ENCODE measurements around the gene CDK19.

Gene CDK19

DNA sequence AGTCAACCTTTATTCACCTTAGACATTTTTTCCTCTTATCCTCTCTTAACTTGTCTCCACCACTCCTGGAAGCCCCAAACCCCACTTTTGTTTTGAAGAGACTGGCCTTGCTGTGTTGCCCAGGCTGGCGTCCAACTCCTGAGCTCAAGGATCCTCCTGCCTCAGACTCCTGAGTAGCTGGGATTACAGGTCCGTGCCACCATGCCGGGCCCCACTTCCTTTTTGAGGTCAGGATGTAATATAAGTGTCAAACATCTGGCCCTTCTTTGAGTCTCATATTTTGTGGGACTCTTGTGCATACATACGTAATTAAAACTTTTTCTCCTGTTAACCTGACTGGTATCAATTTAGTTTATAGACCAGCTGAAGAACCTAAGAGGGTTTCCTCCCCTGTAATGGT is 1.4 kb upstream of the CDK19 start:
- TF ChIP-seq SUZ12 (IDR thresholded peaks at IDR 0.05) (no peak), TARDBP (IDR thresholded peaks at IDR 0.05) (no peak), ARNT (IDR thresholded peaks at IDR 0.05) (no peak), FOXA1 (IDR thresholded peaks at IDR 0.05) (no peak), HDGF (IDR thresholded peaks at IDR 0.05; ENCODE audit: borderline replicate concordance) (no peak), LEF1 (IDR thresholded peaks at IDR 0.05; ENCODE audit: borderline replicate concordance) (no peak), CTBP1 (IDR thresholded peaks at IDR 0.05; ENCODE audit: borderline replicate concordance) (no peak), ELF4 (IDR thresholded peaks at IDR 0.05) (no peak), NFRKB (IDR thresholded peaks at IDR 0.05) (no peak), BHLHE40 (IDR thresholded peaks at IDR 0.05; ENCODE audit: borderline replicate concordance) (no peak), L3MBTL2 (conservative IDR thresholded peaks at IDR 0.05) (no peak), SP1 (IDR thresholded peaks at IDR 0.05) (no peak), FOXM1 (IDR thresholded peaks at IDR 0.05; ENCODE audit: borderline replicate concordance) (no peak), FOXK2 (IDR thresholded peaks at IDR 0.05) (no peak), ZNF384 (IDR thresholded peaks at IDR 0.05) (no peak)
- TF ChIP-seq, protein P1, sequence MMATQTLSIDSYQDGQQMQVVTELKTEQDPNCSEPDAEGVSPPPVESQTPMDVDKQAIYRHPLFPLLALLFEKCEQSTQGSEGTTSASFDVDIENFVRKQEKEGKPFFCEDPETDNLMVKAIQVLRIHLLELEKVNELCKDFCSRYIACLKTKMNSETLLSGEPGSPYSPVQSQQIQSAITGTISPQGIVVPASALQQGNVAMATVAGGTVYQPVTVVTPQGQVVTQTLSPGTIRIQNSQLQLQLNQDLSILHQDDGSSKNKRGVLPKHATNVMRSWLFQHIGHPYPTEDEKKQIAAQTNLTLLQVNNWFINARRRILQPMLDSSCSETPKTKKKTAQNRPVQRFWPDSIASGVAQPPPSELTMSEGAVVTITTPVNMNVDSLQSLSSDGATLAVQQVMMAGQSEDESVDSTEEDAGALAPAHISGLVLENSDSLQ (IDR thresholded peaks at IDR 0.05): no peak
- ChIA-PET POLR2A (interaction anchor here (1.8 to 4.5 kb wide), 4 partner anchors 10 to 165 kb away, joined by 8 to 93 read pairs (median 34); partner anchors contain the start of genes AMD1 and RPF2), CTCF (interaction anchor here (0.6 to 1.3 kb wide), 2 partner anchors 134 to 151 kb away, joined by 4 to 7 read pairs; no protein-coding TSS in a partner anchor)
- DNase-seq (ENCODE audit: extremely low spot score): no peak

DNA sequence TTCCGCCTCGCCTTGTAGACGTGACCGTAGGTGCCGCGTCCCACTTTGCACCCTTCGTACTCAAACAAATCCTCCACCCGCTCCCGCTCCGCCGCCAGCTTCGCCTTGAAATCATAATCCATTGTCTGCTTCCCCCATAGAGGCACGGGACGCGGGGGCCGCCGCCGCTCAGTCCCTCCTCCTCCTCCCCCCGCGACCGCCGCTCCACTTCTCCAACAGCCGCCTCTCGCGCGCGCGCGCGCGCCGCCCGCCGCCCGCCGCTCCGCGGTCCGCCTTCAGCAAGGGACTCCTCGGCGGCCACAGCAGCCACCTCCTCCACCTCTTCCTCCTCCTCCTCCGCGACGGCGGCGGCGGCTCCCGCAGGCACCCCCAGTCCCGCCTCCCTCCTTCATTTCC is 256 bp downstream of the CDK19 start:
- no peak for TF ChIP-seq L3MBTL2 (conservative IDR thresholded peaks at IDR 0.05)
- no peak for TF ChIP-seq NFRKB (IDR thresholded peaks at IDR 0.05)
- no peak for TF ChIP-seq ELF4 (IDR thresholded peaks at IDR 0.05)
- TF ChIP-seq, protein P1 (IDR thresholded peaks at IDR 0.05): no peak
- TF ChIP-seq TARDBP (IDR thresholded peaks at IDR 0.05): no peak
- TF ChIP-seq SP1 (IDR thresholded peaks at IDR 0.05): no peak
- TF ChIP-seq ARNT (IDR thresholded peaks at IDR 0.05): no peak
- no peak for TF ChIP-seq CTBP1 (IDR thresholded peaks at IDR 0.05; ENCODE audit: borderline replicate concordance)
- no peak for TF ChIP-seq LEF1 (IDR thresholded peaks at IDR 0.05; ENCODE audit: borderline replicate concordance)
- no peak for TF ChIP-seq FOXA1 (IDR thresholded peaks at IDR 0.05)
- TF ChIP-seq BHLHE40 (IDR thresholded peaks at IDR 0.05; ENCODE audit: borderline replicate concordance): no peak
- no peak for TF ChIP-seq HDGF (IDR thresholded peaks at IDR 0.05; ENCODE audit: borderline replicate concordance)
- no peak for TF ChIP-seq FOXM1 (IDR thresholded peaks at IDR 0.05; ENCODE audit: borderline replicate concordance)
- no peak for DNase-seq (ENCODE audit: extremely low spot score)
- ChIA-PET POLR2A (interaction anchor here (0.5 to 4.5 kb wide), 28 partner anchors 8 to 1426 kb away, joined by 3 to 93 read pairs (median 4); partner anchors contain the start of genes AMD1, GTF3C6 and RPF2), CTCF (interaction anchor here (1.1 kb wide), 1 partner anchor 143 kb away, joined by 5 read pairs; the partner anchor contains the start of gene GTF3C6)

DNA sequence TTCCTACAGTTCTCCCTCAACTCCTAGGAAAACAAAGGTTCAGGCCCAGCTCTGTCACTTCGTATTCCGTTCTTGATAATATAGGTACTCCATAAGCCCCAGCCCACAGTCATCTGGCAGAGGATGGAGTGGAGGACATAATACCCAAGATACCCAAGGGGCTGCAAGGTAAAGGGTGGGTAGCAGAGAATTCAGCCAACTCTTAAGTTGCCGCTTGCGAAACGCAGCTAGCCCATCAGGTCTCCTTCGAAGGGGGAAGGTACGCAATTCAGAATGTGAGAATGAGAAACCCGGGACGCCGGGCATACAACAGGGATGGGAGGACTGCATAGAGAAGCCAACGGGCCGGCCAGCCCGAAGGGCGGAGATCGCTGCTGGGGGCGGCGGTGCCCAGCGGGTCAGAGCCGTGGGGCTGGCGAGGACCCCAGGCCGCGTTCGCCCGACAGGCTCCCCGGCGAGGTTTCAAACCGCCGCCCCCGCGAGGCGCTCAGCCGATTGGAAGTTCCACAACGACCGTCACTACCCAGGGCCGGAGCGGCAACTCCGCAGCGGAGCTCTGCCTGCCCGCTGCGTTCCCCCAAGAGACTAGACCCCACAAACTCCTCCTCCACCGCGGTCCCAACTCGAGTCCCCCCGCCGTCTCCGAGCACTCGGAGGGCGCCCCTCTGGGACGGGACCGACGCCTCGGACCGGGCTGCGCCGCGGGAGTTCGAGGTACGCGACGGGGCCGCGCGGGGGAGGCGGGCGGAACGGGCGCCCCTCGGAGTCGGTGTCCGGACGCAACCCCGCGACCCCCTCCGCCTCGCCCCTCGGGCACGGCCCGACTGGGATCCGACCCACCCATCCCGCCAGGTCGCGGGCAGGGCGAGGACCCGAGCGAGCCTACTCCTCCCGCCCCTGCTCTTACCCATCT is 911 bp downstream of the CDK19 start:
- CTCF ChIA-PET: interaction anchor here (1.1 kb wide), 1 partner anchor 144 kb away, joined by 5 read pairs; the partner anchor contains the start of gene GTF3C6
- TF ChIP-seq TARDBP (IDR thresholded peaks at IDR 0.05) (no peak), ELF4 (IDR thresholded peaks at IDR 0.05) (no peak), FOXK2 (IDR thresholded peaks at IDR 0.05) (no peak)
- TF ChIP-seq, protein P1 (IDR thresholded peaks at IDR 0.05): no peak
- peak; percentile 61 for DNase-seq (ENCODE audit: extremely low spot score)
- POLR2A ChIA-PET: interaction anchor here (1.0 to 4.5 kb wide), 12 partner anchors 7 to 168 kb away, joined by 3 to 93 read pairs (median 8); partner anchors contain the start of genes AMD1, GTF3C6 and RPF2

GRCh38 chr6:110813338-110814101 is 1.7 kb downstream of the CDK19 start:
- 0 out of 2 replicates have a peak, but pooled peaks have one; percentile 21 for TF ChIP-seq FOXM1 (IDR thresholded peaks at IDR 0.05; ENCODE audit: borderline replicate concordance)
- no peak for TF ChIP-seq FOXK2 (IDR thresholded peaks at IDR 0.05)
- ChIA-PET CTCF (no interaction called here), POLR2A (interaction anchor here (1.0 to 4.5 kb wide), 4 partner anchors 60 to 131 kb away, joined by 3 to 93 read pairs (median 28); partner anchors contain the start of gene AMD1)
- DNase-seq (ENCODE audit: extremely low spot score): no peak

- TF ChIP-seq NFRKB (IDR thresholded peaks at IDR 0.05) (no peak), ARNT (IDR thresholded peaks at IDR 0.05) (no peak), TARDBP (IDR thresholded peaks at IDR 0.05) (no peak), FOXK2 (IDR thresholded peaks at IDR 0.05) (no peak), ELF4 (IDR thresholded peaks at IDR 0.05) (no peak), BHLHE40 (IDR thresholded peaks at IDR 0.05; ENCODE audit: borderline replicate concordance) (no peak), SUZ12 (IDR thresholded peaks at IDR 0.05) (no peak), CTBP1 (IDR thresholded peaks at IDR 0.05; ENCODE audit: borderline replicate concordance) (no peak), SP1 (IDR thresholded peaks at IDR 0.05) (no peak), L3MBTL2 (conservative IDR thresholded peaks at IDR 0.05) (no peak), HDGF (IDR thresholded peaks at IDR 0.05; ENCODE audit: borderline replicate concordance) (no peak)
- TF ChIP-seq, protein P1 (IDR thresholded peaks at IDR 0.05): no peak
- no peak for DNase-seq (ENCODE audit: extremely low spot score)
- ChIA-PET CTCF (no interaction called here), POLR2A (interaction anchor here (4.5 kb wide), 1 partner anchor 61 kb away, joined by 93 read pairs; the partner anchor contains the start of gene AMD1)
These were observed 2.5 kb downstream of the CDK19 start for GRCh38 chr6:110812719-110813118.

Measured in HEK293T (cell line).